GM10248 (cell line): ENCODE data around the gene UQCC2.

Source experiments
- CTCF ChIA-PET: fragments of 300-600 bp; sonication (Branson Sonifier 250); formaldehyde crosslinking; extraction: SDS; loops from one replicate; lab custom pipeline; 2021; ENCODE audit warnings: antibody characterized with exemption; lab: Yijun Ruan, JAX
- POLR2A ChIA-PET: fragments of 350-650 bp; sonication (Branson Sonifier 250); formaldehyde crosslinking; extraction: SDS; loops from one replicate; lab custom pipeline; 2020; ENCODE audit warnings: antibody characterized with exemption; lab: Yijun Ruan, JAX
- DNase-seq: peaks from one replicate; pipeline ENCODE4 v3.0.0; 2012; ENCODE audit errors: extremely low spot score
- CTCF ChIP-seq: IDR thresholded peaks from 2 replicates; pipeline ENCODE4 v1.5.1; 2012; ENCODE audit warnings: mild to moderate bottlenecking, low read depth; ENCODE audit errors: extremely low read depth, missing control alignments, control extremely low read depth

Gene UQCC2

GRCh38 chr6:33668328-33668727 is 43.2 kb downstream of the UQCC2 start:
- no peak for DNase-seq
- POLR2A ChIA-PET, result no interaction called here
- CTCF ChIA-PET, result interaction anchor here (0.8 to 1.4 kb wide), 2 partner anchors 8 to 32 kb away, joined by 3 to 8 read pairs; no protein-coding TSS in a partner anchor
- no peak for TF ChIP-seq CTCF

- CTCF ChIA-PET, result interaction anchor here (0.8 to 1.4 kb wide), 2 partner anchors 9 to 33 kb away, joined by 3 to 8 read pairs; no protein-coding TSS in a partner anchor
- POLR2A ChIA-PET, result no interaction called here
These were observed 43.7 kb downstream of the UQCC2 start for GRCh38 chr6:33667776-33668175.

GRCh38 chr6:33667072-33667471 is 44.4 kb downstream of the UQCC2 start:
- DNase-seq, result no peak
- POLR2A ChIA-PET, result no interaction called here
- CTCF ChIA-PET, result interaction anchor here (1.5 kb wide), 1 partner anchor 35 kb away, joined by 5 read pairs; no protein-coding TSS in a partner anchor
- TF ChIP-seq CTCF, result no peak

More at GRCh38 chr6:33667776-33668175, 43.7 kb downstream of the UQCC2 start:
- no peak for DNase-seq
- TF ChIP-seq CTCF, result no peak

GRCh38 chr6:33665957-33666356 is 45.5 kb downstream of the UQCC2 start:
- no peak for DNase-seq
- POLR2A ChIA-PET, result no interaction called here
- TF ChIP-seq CTCF, result no peak
- CTCF ChIA-PET, result interaction anchor here (1.5 to 1.6 kb wide), 2 partner anchors 34 to 76 kb away, joined by 5 to 7 read pairs; no protein-coding TSS in a partner anchor

- no peak for DNase-seq
- ChIA-PET POLR2A (no interaction called here), CTCF (interaction anchor here (1.2 kb wide), 1 partner anchor 19 kb away, joined by 3 read pairs; no protein-coding TSS in a partner anchor)
- no peak for TF ChIP-seq CTCF
These were observed 46.9 kb downstream of the UQCC2 start for GRCh38 chr6:33664506-33665057.

- POLR2A ChIA-PET, result no interaction called here
- CTCF ChIA-PET, result interaction anchor here (1.2 kb wide), 1 partner anchor 20 kb away, joined by 3 read pairs; no protein-coding TSS in a partner anchor
- DNase-seq, result no peak
- no peak for TF ChIP-seq CTCF
These were observed 47.6 kb downstream of the UQCC2 start for GRCh38 chr6:33663727-33664449.
